ENCODE data around the gene CIART. TPM values are rescaled to one million over a fixed set of nuclear protein-coding genes. Genes with fewer than 3 reads are reported as not detected.
"Not testable (repeated sequence)": the region's sequence is repeated elsewhere in the genome, so short reads cannot be mapped to it uniquely, and the experiment has no call there.

The CIART gene
- polyA plus RNA-seq, 1 donor = 1.9 TPM

GRCh38 chr1:150261367-150261766 lies 21.0 kb upstream of the CIART start:
- DNase-seq (ENCODE audit: low read depth) = no peak

- DNase-seq (ENCODE audit: low read depth) = no peak
Observed at GRCh38 chr1:150262388-150263320, 19.7 kb upstream of the CIART start.

GRCh38 chr1:150263549-150263948 lies 18.8 kb upstream of the CIART start:
- no peak for DNase-seq (ENCODE audit: low read depth)

- no peak for DNase-seq (ENCODE audit: low read depth)
Observed at GRCh38 chr1:150267896-150268295, 14.5 kb upstream of the CIART start.

GRCh38 chr1:150268340-150268704 lies 14.0 kb upstream of the CIART start:
- DNase-seq (ENCODE audit: low read depth) = no peak

GRCh38 chr1:150268705-150269403 lies 13.5 kb upstream of the CIART start, which contains the start of gene APH1A:
TSS of gene APH1A (minus strand) at chr1:150269016. CDS start at chr1:150268810, 206 bp downstream.
- peak; percentile 91 for DNase-seq (ENCODE audit: low read depth)

- DNase-seq (ENCODE audit: low read depth) = no peak
Observed at GRCh38 chr1:150269451-150269850, 12.9 kb upstream of the CIART start.

GRCh38 chr1:150271291-150271959 lies 10.9 kb upstream of the CIART start:
- DNase-seq (ENCODE audit: low read depth) = no peak

GRCh38 chr1:150273311-150273710 lies 9.0 kb upstream of the CIART start:
- no peak for DNase-seq (ENCODE audit: low read depth)

- no peak for DNase-seq (ENCODE audit: low read depth)
Observed at GRCh38 chr1:150280138-150280707, 2.1 kb upstream of the CIART start.

- no peak for DNase-seq (ENCODE audit: low read depth)
Observed at GRCh38 chr1:150281221-150281757, 1.1 kb upstream of the CIART start.

- no peak for DNase-seq (ENCODE audit: low read depth)
Observed at GRCh38 chr1:150282558-150282958, 204 bp downstream of the CIART start.

- DNase-seq (ENCODE audit: low read depth) = no peak
Observed at GRCh38 chr1:150283260-150283659, 906 bp downstream of the CIART start.

GRCh38 chr1:150288382-150288781 lies 6.0 kb downstream of the CIART start:
- no peak for DNase-seq (ENCODE audit: low read depth)

GRCh38 chr1:150288822-150289221 lies 6.5 kb downstream of the CIART start:
- DNase-seq (ENCODE audit: low read depth) = no peak

GRCh38 chr1:150293433-150294253 lies 11.3 kb downstream of the CIART start, which contains the start of gene MRPS21:
TSS of gene MRPS21 (plus strand) at chr1:150293861. CDS start at chr1:150294367, 506 bp downstream.
- DNase-seq (ENCODE audit: low read depth) = peak; percentile 97

- DNase-seq (ENCODE audit: low read depth) = no peak
Observed at GRCh38 chr1:150295476-150295875, 13.1 kb downstream of the CIART start.

GRCh38 chr1:150299716-150300115 lies 17.4 kb downstream of the CIART start:
- DNase-seq (ENCODE audit: low read depth) = no peak

GRCh38 chr1:150302338-150302737 lies 20.0 kb downstream of the CIART start:
- DNase-seq (ENCODE audit: low read depth) = no peak

- no peak for DNase-seq (ENCODE audit: low read depth)
Observed at GRCh38 chr1:150302902-150303301, 20.5 kb downstream of the CIART start.

GRCh38 chr1:150308585-150308984 lies 26.2 kb downstream of the CIART start:
- not testable (repeated sequence) for DNase-seq (ENCODE audit: low read depth)
